H1 (cell line): Measurements from ENCODE around the gene GRHL3. TPM values are rescaled to one million over a fixed set of nuclear protein-coding genes. Genes with fewer than 3 reads are reported as not detected.

Experiments used
- CTCF ChIA-PET: fragments of 300-600 bp; sonication (Branson Sonifier 250); formaldehyde crosslinking; loops from one replicate; lab custom pipeline; 2021; ENCODE audit not compliant: partially characterized antibody; lab: Charles Lee
- POLR2A ChIA-PET: fragments of 300-600 bp; sonication (Branson Sonifier 250); formaldehyde crosslinking; loops from one replicate; lab custom pipeline; 2021; ENCODE audit warnings: inconsistent platforms; ENCODE audit not compliant: partially characterized antibody; lab: Charles Lee
- DNase-seq, 2 experiments: peaks; one replicate each; pipeline versions ENCODE4 v3.0.0 to v3.0.0-alpha.2; 2010 to 2022; ENCODE audit warnings: low spot score in 2 of 2, low read depth in 1 of 2, mixed read lengths in 1 of 2
- FAIRE-seq: peaks from 2 replicates; lab custom pipeline; 2011; peaks lifted over from hg19 to GRCh38; lab: Jason Lieb, UNC
- H2AFZ ChIP-seq: 2 replicates; pipeline ENCODE4 v1.8.1; 2012; ENCODE audit warnings: low read length, inconsistent platforms
- H2AK5ac ChIP-seq: 2 replicates; pipeline ENCODE4 v1.6.1; 2013; ENCODE audit warnings: low read depth, low read length
- H2BK120ac ChIP-seq: replicated peaks from 2 replicates; pipeline ENCODE3; 2013; ENCODE audit warnings: low read depth, low read length, inconsistent platforms
- H2BK12ac ChIP-seq: 2 replicates; pipeline ENCODE4 v1.6.1; 2013; ENCODE audit warnings: low read depth, low read length
- H2BK15ac ChIP-seq: 2 replicates; pipeline ENCODE4 v1.6.1; 2013; ENCODE audit warnings: low read length
- H2BK20ac ChIP-seq: 2 replicates; pipeline ENCODE4 v1.6.1; 2013; ENCODE audit warnings: low read length
- H2BK5ac ChIP-seq: 2 replicates; pipeline ENCODE4 v1.6.1; 2013; ENCODE audit warnings: low read depth, low read length
- H3K14ac ChIP-seq: 2 replicates; pipeline ENCODE4 v1.6.1; 2013; ENCODE audit warnings: inconsistent platforms; ENCODE audit not compliant: insufficient read length
- H3K18ac ChIP-seq: 2 replicates; pipeline ENCODE4 v1.6.1; 2013; ENCODE audit warnings: low read length; ENCODE audit errors: extremely low read depth
- H3K23ac ChIP-seq: 2 replicates; pipeline ENCODE4 v1.6.1; 2013; ENCODE audit warnings: inconsistent platforms; ENCODE audit not compliant: insufficient read length
- H3K23me2 ChIP-seq: 2 replicates; pipeline ENCODE4 v1.6.1; 2013; ENCODE audit warnings: low read depth, low read length
- H3K27ac ChIP-seq: 2 replicates; pipeline ENCODE4 v1.6.1; 2011; ENCODE audit warnings: low read depth, low read length, inconsistent platforms
- H3K27me3 ChIP-seq, 4 experiments: replicated peaks in 1 of 4; 1 replicate in 1 of 4; 2 replicates in 3 of 4; pipeline versions ENCODE4 v1.6.1 to v1.8.1; 2011 to 2013; ENCODE audit warnings: low read length in 3 of 4, mild to moderate bottlenecking in 3 of 4, inconsistent platforms in 2 of 4, mixed read lengths in 2 of 4, moderate library complexity in 1 of 4; ENCODE audit not compliant: control insufficient read depth in 3 of 4, insufficient read depth in 3 of 4; ENCODE audit errors: extremely low read depth in 1 of 4
- H3K36me3 ChIP-seq, 4 experiments: 2 replicates each; pipeline versions ENCODE4 v1.6.1 to v1.8.1; 2011 to 2013; ENCODE audit warnings: mild to moderate bottlenecking in 4 of 4, low read length in 3 of 4, moderate library complexity in 2 of 4, control low read depth in 1 of 4, inconsistent platforms in 1 of 4; ENCODE audit not compliant: insufficient read depth in 4 of 4, control insufficient read depth in 2 of 4
- H3K4ac ChIP-seq: replicated peaks from 2 replicates; pipeline ENCODE3; 2013; ENCODE audit warnings: low read length, low read depth, mixed read lengths, inconsistent platforms; ENCODE audit not compliant: insufficient read length
- H3K4me1 ChIP-seq, 4 experiments: replicated peaks in 1 of 4; 1 replicate in 1 of 4; 2 replicates in 3 of 4; pipeline versions ENCODE4 v1.6.1 to v1.8.1; 2011 to 2013; ENCODE audit warnings: low read length in 3 of 4, inconsistent platforms in 2 of 4, mixed read lengths in 1 of 4; ENCODE audit not compliant: insufficient read depth in 4 of 4, control insufficient read depth in 3 of 4
- H3K4me2 ChIP-seq, 2 experiments: 2 replicates each; pipeline versions ENCODE4 v1.6.1 to v1.8.1; 2011 to 2013; ENCODE audit warnings: low read depth in 2 of 2, low read length in 2 of 2, control low read depth in 1 of 2, inconsistent platforms in 1 of 2, mild to moderate bottlenecking in 1 of 2; ENCODE audit not compliant: insufficient read depth in 1 of 2
- H3K4me3 ChIP-seq, 4 experiments: fragments of 200-600, 300-600 bp in 1 of 4; sonication (generic), shearing (Covaris generic), sonication (Bioruptor Twin) in 1 of 4; 2 replicates each; pipeline versions ENCODE4 v1.5.1 to v1.8.1; 2011 to 2016; ENCODE audit warnings: low read length in 4 of 4, low read depth in 3 of 4, control low read depth in 2 of 4, inconsistent platforms in 2 of 4, mild to moderate bottlenecking in 2 of 4, mixed read lengths in 1 of 4, moderate library complexity in 1 of 4; ENCODE audit not compliant: insufficient read depth in 2 of 4; ENCODE audit errors: extremely low read depth in 1 of 4
- H3K56ac ChIP-seq: replicated peaks from 2 replicates; pipeline ENCODE3; 2013; ENCODE audit warnings: low read depth, mild to moderate bottlenecking, mixed read lengths, low read length, inconsistent platforms; ENCODE audit not compliant: insufficient read length
- H3K79me1 ChIP-seq: 2 replicates; pipeline ENCODE4 v1.6.1; 2013; ENCODE audit warnings: low read depth, low read length, control low read depth
- H3K79me2 ChIP-seq, 2 experiments: 2 replicates each; pipeline versions ENCODE4 v1.6.1 to v1.8.1; 2012 to 2013; ENCODE audit warnings: low read length in 2 of 2, mild to moderate bottlenecking in 2 of 2, inconsistent platforms in 1 of 2; ENCODE audit not compliant: insufficient read depth in 2 of 2, control insufficient read depth in 1 of 2
- H3K9ac ChIP-seq, 4 experiments: replicated peaks in 1 of 4; 1 replicate in 1 of 4; 2 replicates in 3 of 4; pipeline versions ENCODE4 v1.6.1 to v1.8.1; 2011 to 2013; ENCODE audit warnings: low read depth in 3 of 4, low read length in 3 of 4, control low read depth in 2 of 4, mild to moderate bottlenecking in 2 of 4, moderate library complexity in 2 of 4, inconsistent platforms in 1 of 4; ENCODE audit errors: extremely low read depth in 1 of 4
- H3K9me3 ChIP-seq, 2 experiments: 2 replicates each; pipeline versions ENCODE4 v1.6.1 to v1.8.1; 2012 to 2013; ENCODE audit warnings: mild to moderate bottlenecking in 2 of 2, moderate library complexity in 2 of 2, control low read depth in 1 of 2, inconsistent platforms in 1 of 2, low read depth in 1 of 2, low read length in 1 of 2, mixed read lengths in 1 of 2; ENCODE audit not compliant: insufficient read depth in 2 of 2
- H4K20me1 ChIP-seq, 2 experiments: replicated peaks in 1 of 2; 2 replicates each; pipeline versions ENCODE3 to v1.8.1; 2011 to 2013; ENCODE audit warnings: inconsistent platforms in 2 of 2, low read length in 2 of 2, mild to moderate bottlenecking in 1 of 2; ENCODE audit not compliant: insufficient read depth in 2 of 2, control insufficient read depth in 1 of 2
- H4K5ac ChIP-seq: 2 replicates; pipeline ENCODE4 v1.6.1; 2013; ENCODE audit warnings: low read length, low read depth, mixed read lengths, inconsistent platforms; ENCODE audit not compliant: insufficient read length
- H4K8ac ChIP-seq: 2 replicates; pipeline ENCODE4 v1.8.0; 2013; ENCODE audit warnings: mild to moderate bottlenecking, moderate library complexity, low read length, inconsistent platforms; ENCODE audit not compliant: insufficient read depth; ENCODE audit errors: extremely low read depth
- H4K91ac ChIP-seq: replicated peaks from 2 replicates; pipeline ENCODE3; 2013; ENCODE audit warnings: low read length, mixed read lengths, inconsistent platforms; ENCODE audit not compliant: insufficient read length
- GABPA ChIP-seq: IDR thresholded peaks from 2 replicates; pipeline ENCODE4 v1.6.1; 2011; ENCODE audit warnings: mild to moderate bottlenecking, low read length, moderate library complexity, borderline replicate concordance; ENCODE audit not compliant: insufficient read depth
- HDAC2 ChIP-seq, 2 experiments: fragments of 300-600 bp in 1 of 2; sonication (generic) in 1 of 2; IDR thresholded peaks; 2 replicates each; pipeline ENCODE4 v1.6.1; 2011 to 2012; ENCODE audit warnings: low read depth in 2 of 2, low read length in 2 of 2, mild to moderate bottlenecking in 2 of 2, moderate library complexity in 2 of 2, borderline replicate concordance in 1 of 2, inconsistent platforms in 1 of 2
- KDM5A ChIP-seq: fragments of 200-600 bp; IDR thresholded peaks from 2 replicates; pipeline ENCODE4 v1.7.1; 2012; ENCODE audit warnings: mild to moderate bottlenecking, low read length, inconsistent platforms, mixed read lengths
- WGBS, 2 experiments: shearing (Covaris generic) in 1 of 2; methylation state at CpG; one replicate each; pipeline versions ENCODE4 v1.1.6 to v1.1.7; 2013 to 2015; ENCODE audit warnings: low lambda C conversion rate in 2 of 2, mixed read lengths in 2 of 2, inconsistent platforms in 1 of 2, low coverage in 1 of 2, missing lambda C conversion rate in 1 of 2; ENCODE audit not compliant: insufficient replicate concordance in 2 of 2, insufficient coverage in 1 of 2, insufficient read length in 1 of 2; ENCODE audit errors: extremely low coverage in 1 of 2, missing lambda C conversion rate in 1 of 2; 5-methylcytosine and 5-hydroxymethylcytosine counted together
- polyA plus RNA-seq, 7 experiments: library from polyadenylated mRNA; depleted of rRNA in 3 of 7; stranded (reverse) in 5 of 7; unstranded in 2 of 7; fragments of >200 nt in 5 of 7; fragments of 200-250 nt in 2 of 7; gene quantifications; 1 replicate in 5 of 7; 2 replicates in 1 of 7; 4 replicates in 1 of 7; pipeline versions ENCODE4 v1.2.1 to v1.2.3, GENCODE V29; 2011 to 2013; ENCODE audit warnings: missing spikeins in 2 of 7, mixed read lengths in 2 of 7
- total RNA-seq: library from RNA; stranded (reverse); fragmentation: NEBNext Ultra II Directional; extraction: Animal tissue kit (Norgen Biotek cat#: 25700); gene quantifications from 2 replicates; pipeline ENCODE4 v1.2.1, GENCODE V29; 2021
- TF ChIP-seq, protein P1 (sequence below): IDR thresholded peaks from 2 replicates; pipeline ENCODE4 v1.6.1; 2011; ENCODE audit warnings: low read depth, mild to moderate bottlenecking, low read length; ENCODE audit not compliant: insufficient read depth

Gene GRHL3
- total and polyA plus RNA-seq, 2 of the 8 experiments (the other 6 are each of a cell fraction or from before 2014, with no cell fraction given) = 0.80 to 1.8 TPM

GRCh38 chr1:24384251-24385090, 65.3 kb downstream of the GRHL3 start:
- H4K5ac ChIP-seq = no peak overlapping the region
- no peak overlapping the region for H3K14ac ChIP-seq
- ChIA-PET POLR2A (interaction anchor here (1.2 to 2.3 kb wide), 2 partner anchors 10 to 233 kb away, joined by 3 to 5 read pairs; no protein-coding TSS in a partner anchor), CTCF (interaction anchor here (0.6 to 9.8 kb wide), 42 partner anchors 8 to 264 kb away, joined by 3 to 233 read pairs (median 5); partner anchors contain the start of genes IFNLR1 and NIPAL3)
- no peak overlapping the region for H4K8ac ChIP-seq
- H3K4me2 ChIP-seq = no peak overlapping the region
- H3K4me3 ChIP-seq = no peak overlapping the region
- no peaks in the 10 kb centered on the region for H3K9me3 ChIP-seq
- H4K91ac ChIP-seq = no peak overlapping the region
- no peak for TF ChIP-seq HDAC2 (IDR thresholded peaks at IDR 0.05; ENCODE audit: borderline replicate concordance in 1 of 2, low read depth in 2 of 2, low read length in 2 of 2)
- TF ChIP-seq KDM5A = no peak
- TF ChIP-seq GABPA = no peak
- TF ChIP-seq, protein P1, sequence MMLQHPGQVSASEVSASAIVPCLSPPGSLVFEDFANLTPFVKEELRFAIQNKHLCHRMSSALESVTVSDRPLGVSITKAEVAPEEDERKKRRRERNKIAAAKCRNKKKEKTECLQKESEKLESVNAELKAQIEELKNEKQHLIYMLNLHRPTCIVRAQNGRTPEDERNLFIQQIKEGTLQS = no peak
- H2AFZ ChIP-seq = no peak overlapping the region
- H3K27me3 ChIP-seq = no peaks in the 10 kb centered on the region
- 94% methylated on average over 13 of the region's 13 CpGs; no CpG with 5 or more reads in 1 of the 2 experiments for WGBS, 2 experiments
- no peak overlapping the region for H2BK120ac ChIP-seq
- H3K27ac ChIP-seq = no peak overlapping the region
- H3K79me1 ChIP-seq = no peaks in the 10 kb centered on the region
- no peak overlapping the region for H2BK20ac ChIP-seq
- H3K36me3 ChIP-seq = no peaks in the 10 kb centered on the region; a peak in 2 of 8 replicates
- no peak for FAIRE-seq
- H3K18ac ChIP-seq = no peak overlapping the region
- no peak overlapping the region for H3K56ac ChIP-seq
- H3K23ac ChIP-seq = no peak overlapping the region
- no peak overlapping the region for H3K9ac ChIP-seq
- 0 out of 2 replicates have a peak overlapping the region, but pooled peaks have one; percentile 7 for H2BK12ac ChIP-seq
- no peaks in the 10 kb centered on the region for H3K23me2 ChIP-seq
- no peak overlapping the region for H2AK5ac ChIP-seq
- H3K4ac ChIP-seq = no peak overlapping the region
- no peak overlapping the region for H2BK5ac ChIP-seq
- H3K4me1 ChIP-seq = no peaks in the 10 kb centered on the region
- no peaks in the 10 kb centered on the region for H4K20me1 ChIP-seq
- no peaks in the 10 kb centered on the region for H3K79me2 ChIP-seq
- peak in 1 of 2 experiments; percentile 30 for DNase-seq
- H2BK15ac ChIP-seq = no peak overlapping the region
